Thoracic aorta (tissue), 2 donors: ENCODE measurements around the gene LAPTM5. TPM values are rescaled to one million over a fixed set of nuclear protein-coding genes. Genes with fewer than 3 reads are reported as not detected.
A peak's percentile ranks its signal among the peaks of the same experiment; 100 is the strongest.

Source experiments
- ATAC-seq: fragments of 150-250 bp; one replicate; pipeline ENCODE4 v1.8.0; 2017; ENCODE audit warnings: low read depth; ENCODE audit not compliant: insufficient number of reproducible peaks, low FRiP score
- DNase-seq: peaks from one replicate; pipeline ENCODE4 v3.0.0-alpha.2; 2020; ENCODE audit warnings: low spot score
- H3K27ac ChIP-seq, 2 donors: fragments of 200-600 bp; sonication (generic); 1 replicate in 1 of 2; 2 replicates in 1 of 2; pipeline ENCODE4 v1.5.1; 2016; ENCODE audit warnings: mild to moderate bottlenecking in 2 of 2, moderate library complexity in 2 of 2
- H3K27me3 ChIP-seq: fragments of 200-600 bp; sonication (generic); replicated peaks from 2 replicates; pipeline ENCODE4 v1.6.0; 2016; ENCODE audit warnings: mild to moderate bottlenecking; ENCODE audit not compliant: insufficient read depth
- H3K36me3 ChIP-seq: fragments of 200-600 bp; sonication (generic); one replicate; pipeline ENCODE4 v1.5.1; 2016
- H3K4me1 ChIP-seq, 2 donors: fragments of 200-600 bp; sonication (generic); 1 replicate in 1 of 2; 2 replicates in 1 of 2; pipeline versions ENCODE4 v1.5.1 to v1.6.0; 2016; ENCODE audit warnings: low read depth in 2 of 2, mild to moderate bottlenecking in 1 of 2; ENCODE audit not compliant: control insufficient read depth in 1 of 2
- H3K4me3 ChIP-seq: fragments of 200-600 bp; sonication (generic); 2 replicates; pipeline ENCODE4 v1.5.1; 2016; ENCODE audit warnings: mild to moderate bottlenecking
- H3K9me3 ChIP-seq: fragments of 200-600 bp; sonication (generic); 2 replicates; pipeline ENCODE4 v1.5.1; 2016
- CTCF ChIP-seq: fragments of 200-600 bp; sonication (generic); IDR thresholded peaks from one replicate; pipeline ENCODE4 v1.5.1; 2019; ENCODE audit warnings: antibody characterized with exemption
- total RNA-seq, 2 donors: library from RNA; depleted of rRNA; stranded (reverse); fragments of >200 nt; gene quantifications; one replicate each; pipeline versions ENCODE4 v1.1.0 to v1.2.3, GENCODE V29; 2016

LAPTM5 gene
- total RNA-seq, 2 donors from 2014 or later: 91.0 to 127 TPM

- Histone ChIP-seq H3K4me1 (no peaks in the 10 kb centered on the region), H3K36me3 (no peaks in the 10 kb centered on the region), H3K27me3 (no peaks in the 10 kb centered on the region), H3K27ac (no peak overlapping the region), H3K9me3 (no peaks in the 10 kb centered on the region), H3K4me3 (no peak overlapping the region)
- DNase-seq (no peak), ATAC-seq (no peak)
- no peak for TF ChIP-seq CTCF
These were observed 24.3 kb upstream of the LAPTM5 start for GRCh38 chr1:30781906-30782305.

- no peak overlapping the region for H3K27ac ChIP-seq
- H3K36me3 ChIP-seq: no peaks in the 10 kb centered on the region
- DNase-seq (no peak), ATAC-seq (no peak)
- H3K9me3 ChIP-seq: no peaks in the 10 kb centered on the region
- no peak overlapping the region for H3K4me3 ChIP-seq
- TF ChIP-seq CTCF: no peak
- H3K27me3 ChIP-seq: no peaks in the 10 kb centered on the region
- no peaks in the 10 kb centered on the region for H3K4me1 ChIP-seq
These were observed 22.8 kb upstream of the LAPTM5 start for GRCh38 chr1:30780409-30780808.

- peak; percentile 64 for DNase-seq
- Histone ChIP-seq H3K4me1 (no peaks in the 10 kb centered on the region), H3K4me3 (no peak overlapping the region), H3K27ac (no peak overlapping the region), H3K27me3 (no peaks in the 10 kb centered on the region), H3K9me3 (no peaks in the 10 kb centered on the region), H3K36me3 (no peaks in the 10 kb centered on the region)
- ATAC-seq: no peak
- peak; percentile 98 for TF ChIP-seq CTCF
These were observed 21.9 kb upstream of the LAPTM5 start for GRCh38 chr1:30779294-30780071.

GRCh38 chr1:30778979-30779293 is 21.4 kb upstream of the LAPTM5 start:
- Histone ChIP-seq H3K9me3 (no peaks in the 10 kb centered on the region), H3K4me1 (no peaks in the 10 kb centered on the region), H3K27me3 (no peaks in the 10 kb centered on the region), H3K4me3 (no peak overlapping the region), H3K36me3 (no peaks in the 10 kb centered on the region), H3K27ac (no peak overlapping the region)
- TF ChIP-seq CTCF: no peak
- DNase-seq (no peak), ATAC-seq (no peak)

GRCh38 chr1:30778154-30778978 is 20.8 kb upstream of the LAPTM5 start:
- Histone ChIP-seq H3K4me1 (no peaks in the 10 kb centered on the region), H3K36me3 (no peaks in the 10 kb centered on the region), H3K27me3 (no peaks in the 10 kb centered on the region), H3K4me3 (no peak overlapping the region), H3K27ac (no peak overlapping the region), H3K9me3 (no peaks in the 10 kb centered on the region)
- ATAC-seq (no peak), DNase-seq (peak; percentile 27)
- no peak for TF ChIP-seq CTCF
